ENCODE measurements around the gene RGS9.
"Not testable (repeated sequence)": the region's sequence is repeated elsewhere in the genome, so short reads cannot be mapped to it uniquely, and the experiment has no call there.

RGS9 gene
- long read RNA-seq: 0 reads

DNA sequence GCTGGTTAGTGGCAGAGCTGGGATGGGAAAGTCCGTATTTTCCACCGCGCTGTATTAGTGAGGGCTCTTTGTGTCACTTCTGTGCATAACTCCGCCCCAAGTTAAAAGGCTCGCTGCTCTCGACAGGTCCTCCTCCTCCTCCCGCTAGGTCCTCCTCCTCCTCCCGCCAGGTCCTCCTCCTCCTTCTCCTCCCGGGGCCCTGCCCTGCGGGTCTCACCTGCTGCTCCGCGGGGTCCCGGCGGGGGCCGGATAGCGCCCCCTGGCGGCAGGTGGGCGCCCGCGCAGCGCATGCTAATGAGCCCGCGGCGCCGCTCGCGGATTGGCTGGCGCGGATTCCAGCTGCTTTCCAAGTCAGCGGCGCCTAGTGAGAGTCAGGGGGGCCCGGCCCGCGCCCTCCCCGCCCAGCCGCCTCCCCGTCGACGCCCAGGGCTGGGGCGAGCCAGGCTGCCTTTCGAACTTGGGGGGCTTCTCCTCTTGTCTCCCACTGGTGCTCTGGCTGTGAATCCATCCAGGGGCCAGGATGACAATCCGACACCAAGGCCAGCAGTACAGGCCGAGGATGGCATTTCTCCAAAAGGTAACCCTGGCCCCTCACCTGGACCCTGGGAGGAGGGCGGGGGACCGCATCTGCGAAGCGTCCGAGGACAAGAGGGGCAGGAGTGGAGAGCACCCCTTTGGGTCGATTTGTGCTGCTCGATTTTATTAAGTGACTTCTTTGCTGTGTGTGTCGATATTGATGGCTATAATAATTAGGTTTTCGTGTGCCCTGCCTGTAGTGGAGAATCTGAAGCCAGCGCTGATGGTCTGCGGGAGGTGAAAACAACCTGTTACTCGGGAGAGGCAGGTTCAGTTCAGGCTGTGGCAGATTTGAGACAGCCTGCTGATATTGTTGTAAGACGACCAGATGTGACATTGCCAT is at the start of gene RGS9:
Gene RGS9 (plus strand): TSS at position 350 of the 919 bp plus-strand sequence. CDS start 171 bp downstream, at position 521.
- peak; percentile 42 to 52 for DNase-seq (ENCODE audit: low read depth in 1 of 2, low spot score in 1 of 2)
- Histone ChIP-seq H3K4me3 (replicated peaks; ENCODE audit: insufficient read depth, low read length) (peak within 1 kb of the TSS; percentile 22; the same call in 1 of the 2 replicates), H3K27me3 (ENCODE audit: insufficient read depth, poor library complexity, severe bottlenecking) (peaks cover 9% of the 10 kb centered on the region), H3K27ac (replicated peaks) (no peak within 1 kb of the TSS)
- TF ChIP-seq, protein P1, sequence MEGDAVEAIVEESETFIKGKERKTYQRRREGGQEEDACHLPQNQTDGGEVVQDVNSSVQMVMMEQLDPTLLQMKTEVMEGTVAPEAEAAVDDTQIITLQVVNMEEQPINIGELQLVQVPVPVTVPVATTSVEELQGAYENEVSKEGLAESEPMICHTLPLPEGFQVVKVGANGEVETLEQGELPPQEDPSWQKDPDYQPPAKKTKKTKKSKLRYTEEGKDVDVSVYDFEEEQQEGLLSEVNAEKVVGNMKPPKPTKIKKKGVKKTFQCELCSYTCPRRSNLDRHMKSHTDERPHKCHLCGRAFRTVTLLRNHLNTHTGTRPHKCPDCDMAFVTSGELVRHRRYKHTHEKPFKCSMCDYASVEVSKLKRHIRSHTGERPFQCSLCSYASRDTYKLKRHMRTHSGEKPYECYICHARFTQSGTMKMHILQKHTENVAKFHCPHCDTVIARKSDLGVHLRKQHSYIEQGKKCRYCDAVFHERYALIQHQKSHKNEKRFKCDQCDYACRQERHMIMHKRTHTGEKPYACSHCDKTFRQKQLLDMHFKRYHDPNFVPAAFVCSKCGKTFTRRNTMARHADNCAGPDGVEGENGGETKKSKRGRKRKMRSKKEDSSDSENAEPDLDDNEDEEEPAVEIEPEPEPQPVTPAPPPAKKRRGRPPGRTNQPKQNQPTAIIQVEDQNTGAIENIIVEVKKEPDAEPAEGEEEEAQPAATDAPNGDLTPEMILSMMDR (IDR thresholded peaks at IDR 0.05; ENCODE audit: insufficient read depth, low read length): peak; percentile 53
- TF ChIP-seq, protein P2, sequence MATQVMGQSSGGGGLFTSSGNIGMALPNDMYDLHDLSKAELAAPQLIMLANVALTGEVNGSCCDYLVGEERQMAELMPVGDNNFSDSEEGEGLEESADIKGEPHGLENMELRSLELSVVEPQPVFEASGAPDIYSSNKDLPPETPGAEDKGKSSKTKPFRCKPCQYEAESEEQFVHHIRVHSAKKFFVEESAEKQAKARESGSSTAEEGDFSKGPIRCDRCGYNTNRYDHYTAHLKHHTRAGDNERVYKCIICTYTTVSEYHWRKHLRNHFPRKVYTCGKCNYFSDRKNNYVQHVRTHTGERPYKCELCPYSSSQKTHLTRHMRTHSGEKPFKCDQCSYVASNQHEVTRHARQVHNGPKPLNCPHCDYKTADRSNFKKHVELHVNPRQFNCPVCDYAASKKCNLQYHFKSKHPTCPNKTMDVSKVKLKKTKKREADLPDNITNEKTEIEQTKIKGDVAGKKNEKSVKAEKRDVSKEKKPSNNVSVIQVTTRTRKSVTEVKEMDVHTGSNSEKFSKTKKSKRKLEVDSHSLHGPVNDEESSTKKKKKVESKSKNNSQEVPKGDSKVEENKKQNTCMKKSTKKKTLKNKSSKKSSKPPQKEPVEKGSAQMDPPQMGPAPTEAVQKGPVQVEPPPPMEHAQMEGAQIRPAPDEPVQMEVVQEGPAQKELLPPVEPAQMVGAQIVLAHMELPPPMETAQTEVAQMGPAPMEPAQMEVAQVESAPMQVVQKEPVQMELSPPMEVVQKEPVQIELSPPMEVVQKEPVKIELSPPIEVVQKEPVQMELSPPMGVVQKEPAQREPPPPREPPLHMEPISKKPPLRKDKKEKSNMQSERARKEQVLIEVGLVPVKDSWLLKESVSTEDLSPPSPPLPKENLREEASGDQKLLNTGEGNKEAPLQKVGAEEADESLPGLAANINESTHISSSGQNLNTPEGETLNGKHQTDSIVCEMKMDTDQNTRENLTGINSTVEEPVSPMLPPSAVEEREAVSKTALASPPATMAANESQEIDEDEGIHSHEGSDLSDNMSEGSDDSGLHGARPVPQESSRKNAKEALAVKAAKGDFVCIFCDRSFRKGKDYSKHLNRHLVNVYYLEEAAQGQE (IDR thresholded peaks at IDR 0.05; ENCODE audit: insufficient replicate concordance, low read depth): no peak

DNA sequence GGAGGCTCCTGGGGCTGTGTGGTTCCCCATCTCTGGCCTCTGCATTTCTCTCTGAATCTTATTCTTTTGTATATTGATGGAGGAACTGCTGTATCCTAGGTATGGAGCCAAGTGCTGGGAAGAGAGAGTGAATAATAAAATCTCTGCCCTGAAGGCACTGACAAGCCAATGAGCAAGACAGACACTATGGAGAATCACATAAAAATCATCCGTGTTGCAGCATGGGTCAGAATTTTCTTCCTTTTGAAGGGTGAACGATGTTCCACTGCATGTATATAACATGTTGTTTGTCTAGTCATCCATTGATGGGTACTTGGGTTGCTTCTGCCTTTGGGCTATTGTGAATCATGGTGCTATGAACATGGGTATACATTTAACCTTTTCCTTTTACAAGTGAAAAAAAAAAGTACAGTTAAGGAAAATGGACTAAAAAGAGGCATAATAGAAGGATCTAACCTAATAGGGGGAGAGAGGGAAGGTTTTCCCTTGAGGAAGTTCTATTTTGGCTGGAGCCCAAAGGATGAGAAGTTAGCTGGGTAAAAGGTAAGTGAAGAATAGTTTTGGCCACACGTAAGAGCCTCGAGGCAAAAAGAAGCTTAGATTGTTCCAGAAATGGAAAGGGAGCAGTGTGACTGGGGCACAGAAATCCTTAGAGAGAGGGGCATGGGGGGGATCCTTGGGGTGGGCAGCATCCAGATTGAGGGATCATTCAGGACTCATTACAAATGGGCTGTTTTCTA is 48.4 kb upstream of the RGS9 start:
- peaks cover 2% of the 10 kb centered on the region for H3K27me3 ChIP-seq (ENCODE audit: insufficient read depth, poor library complexity, severe bottlenecking)
- no peak overlapping the region for H3K27ac ChIP-seq (replicated peaks)
- no peak overlapping the region for H3K4me3 ChIP-seq (replicated peaks; ENCODE audit: insufficient read depth, low read length)
- DNase-seq (ENCODE audit: low read depth in 1 of 2, low spot score in 1 of 2): no peak
- TF ChIP-seq, protein P1 (IDR thresholded peaks at IDR 0.05; ENCODE audit: insufficient read depth, low read length): no peak
- TF ChIP-seq, protein P2 (IDR thresholded peaks at IDR 0.05; ENCODE audit: insufficient replicate concordance, low read depth): no peak
- TF ChIP-seq SPI1 (IDR thresholded peaks at IDR 0.05; ENCODE audit: borderline replicate concordance, low read depth) (no peak), POLR2AphosphoS5 (IDR thresholded peaks at IDR 0.05; ENCODE audit: low read depth) (no peak), GABPA (IDR thresholded peaks at IDR 0.05; ENCODE audit: low read depth) (no peak)

DNA sequence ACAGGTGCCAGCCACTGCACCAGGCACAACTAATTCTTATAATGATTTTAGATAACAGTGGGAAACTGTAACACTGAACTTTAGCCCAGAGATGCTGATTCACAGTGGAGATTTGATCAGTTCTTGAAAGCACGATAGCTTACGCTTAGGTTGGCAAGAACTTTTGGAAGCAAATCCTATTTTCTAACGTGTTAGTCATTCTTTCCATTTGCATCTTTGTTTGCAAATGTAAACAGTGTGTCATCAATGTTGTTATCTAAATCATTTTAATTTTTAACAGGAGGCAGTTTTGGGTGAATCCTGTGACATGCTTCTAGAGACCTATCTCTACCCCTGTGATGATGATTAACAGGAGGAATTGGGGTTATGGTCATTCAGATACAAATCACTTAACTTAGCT is 44.9 kb upstream of the RGS9 start:
- no peak overlapping the region for H3K27ac ChIP-seq (replicated peaks)
- TF ChIP-seq GABPA (IDR thresholded peaks at IDR 0.05; ENCODE audit: low read depth) (no peak), POLR2AphosphoS5 (IDR thresholded peaks at IDR 0.05; ENCODE audit: low read depth) (no peak), SPI1 (IDR thresholded peaks at IDR 0.05; ENCODE audit: borderline replicate concordance, low read depth) (no peak)
- TF ChIP-seq, protein P1 (IDR thresholded peaks at IDR 0.05; ENCODE audit: insufficient read depth, low read length): no peak
- TF ChIP-seq, protein P2 (IDR thresholded peaks at IDR 0.05; ENCODE audit: insufficient replicate concordance, low read depth): no peak
- H3K4me3 ChIP-seq (replicated peaks; ENCODE audit: insufficient read depth, low read length): no peak overlapping the region
- DNase-seq (ENCODE audit: low read depth in 1 of 2, low spot score in 1 of 2): no peak
- peaks cover 2% of the 10 kb centered on the region for H3K27me3 ChIP-seq (ENCODE audit: insufficient read depth, poor library complexity, severe bottlenecking)

DNA sequence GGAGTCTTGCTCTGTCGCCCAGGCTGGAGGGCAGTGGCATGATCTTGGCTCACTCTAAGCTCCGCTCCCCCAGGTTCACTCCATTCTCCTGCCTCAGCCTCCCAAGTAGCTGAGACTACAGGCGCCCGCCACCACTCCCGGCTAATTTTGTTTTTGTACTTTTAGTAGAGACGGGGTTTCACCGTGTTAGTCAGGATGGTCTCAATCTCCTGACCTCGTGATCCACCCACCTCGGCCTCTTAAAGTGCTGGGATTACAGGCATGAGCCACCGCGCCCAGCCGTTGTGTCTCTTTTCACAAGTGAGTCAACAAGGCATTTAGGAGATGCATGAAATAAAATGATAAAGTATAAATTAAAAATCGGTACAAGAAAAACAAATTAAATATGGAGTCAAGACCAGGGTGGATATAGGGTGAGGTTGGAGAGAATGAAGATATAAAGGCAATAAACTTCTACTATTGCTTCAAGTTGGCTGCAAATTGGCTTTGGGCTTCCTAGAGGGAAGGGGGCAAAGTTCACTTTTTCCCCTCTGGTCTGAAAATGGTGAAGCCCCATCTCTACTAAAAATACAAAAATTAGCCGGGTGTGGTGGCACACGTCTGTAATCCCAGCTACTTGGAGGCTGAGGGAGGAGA is 44.3 kb upstream of the RGS9 start:
- H3K27ac ChIP-seq (replicated peaks); H3K4me3 ChIP-seq (replicated peaks; ENCODE audit: insufficient read depth, low read length); DNase-seq (ENCODE audit: low read depth in 1 of 2, low spot score in 1 of 2); H3K27me3 ChIP-seq (ENCODE audit: insufficient read depth, poor library complexity, severe bottlenecking): not testable (repeated sequence)

Measured in HL-60 (cell line).